Putamen (tissue), 1 donor: ENCODE measurements around the gene OSMR.

Source experiments
- DNase-seq: peaks from one replicate; pipeline ENCODE4 v3.0.0-alpha.2; 2016; ENCODE audit warnings: low spot score

The OSMR gene

GRCh38 chr5:38871790-38872551 is 26.2 kb downstream of the OSMR start:
- no peak for DNase-seq

- no peak for DNase-seq
These were observed 27.0 kb downstream of the OSMR start for GRCh38 chr5:38872826-38873225.

- DNase-seq: no peak
These were observed 29.2 kb downstream of the OSMR start for GRCh38 chr5:38874948-38875456.

- DNase-seq: no peak
These were observed 32.7 kb downstream of the OSMR start for GRCh38 chr5:38878391-38879077.

GRCh38 chr5:38879078-38879460 is 33.3 kb downstream of the OSMR start:
- DNase-seq: no peak

DNA sequence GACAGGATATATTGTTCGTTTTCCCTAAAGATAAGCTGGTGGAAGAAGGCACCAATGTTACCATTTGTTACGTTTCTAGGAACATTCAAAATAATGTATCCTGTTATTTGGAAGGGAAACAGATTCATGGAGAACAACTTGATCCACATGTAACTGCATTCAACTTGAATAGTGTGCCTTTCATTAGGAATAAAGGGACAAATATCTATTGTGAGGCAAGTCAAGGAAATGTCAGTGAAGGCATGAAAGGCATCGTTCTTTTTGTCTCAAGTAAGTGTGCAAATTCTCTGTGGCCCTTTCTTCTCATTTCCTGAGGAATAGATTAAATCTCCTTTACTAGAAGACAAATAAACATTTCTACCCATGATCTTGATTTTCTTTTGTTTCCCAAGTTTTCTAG is 38.0 kb downstream of the OSMR start:
- DNase-seq: no peak

GRCh38 chr5:38885208-38885607 is 39.4 kb downstream of the OSMR start:
- no peak for DNase-seq

DNA sequence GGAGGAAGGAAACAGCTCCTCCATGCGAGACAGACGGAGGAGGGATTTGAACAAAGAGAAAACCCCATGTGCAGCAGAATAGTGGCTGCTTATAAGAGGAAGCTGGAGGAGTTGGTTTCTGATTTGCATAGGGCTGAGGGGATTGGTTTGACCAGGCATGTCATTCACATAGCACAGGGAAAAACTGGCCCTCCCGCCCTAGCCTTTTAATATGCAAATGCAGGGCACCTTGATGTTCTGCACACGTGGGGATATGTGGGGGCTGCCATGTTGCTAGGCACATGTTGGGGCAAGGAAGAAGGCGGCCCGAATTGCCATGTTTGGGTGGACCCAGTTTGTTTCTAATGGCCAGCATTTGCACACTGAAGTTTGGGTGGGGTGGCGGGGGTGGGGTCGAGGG is 42.2 kb downstream of the OSMR start:
- DNase-seq: no peak

- no peak for DNase-seq
These were observed 43.6 kb downstream of the OSMR start for GRCh38 chr5:38889424-38889823.

GRCh38 chr5:38891563-38891962 is 45.8 kb downstream of the OSMR start:
- no peak for DNase-seq

GRCh38 chr5:38892363-38892762 is 46.6 kb downstream of the OSMR start:
- no peak for DNase-seq

DNA sequence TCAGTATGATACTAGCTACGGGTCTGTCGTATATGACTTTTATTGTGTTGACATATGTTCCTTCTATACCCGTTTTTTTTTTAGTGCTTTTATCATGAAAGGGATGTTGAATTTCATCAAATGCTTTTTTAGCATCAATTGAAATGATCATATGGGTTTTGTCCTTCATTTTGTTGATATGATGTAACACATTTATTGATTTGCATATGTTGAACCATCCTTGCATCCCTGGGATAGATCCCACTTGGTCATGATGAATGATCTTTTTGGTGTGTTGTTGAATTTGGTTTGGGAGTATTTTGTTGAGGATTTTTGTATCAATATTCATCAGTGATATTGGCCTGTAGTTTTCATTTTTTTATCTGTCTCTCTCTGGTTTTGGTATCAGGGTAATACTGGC is 50.9 kb downstream of the OSMR start:
- DNase-seq: no peak

DNA sequence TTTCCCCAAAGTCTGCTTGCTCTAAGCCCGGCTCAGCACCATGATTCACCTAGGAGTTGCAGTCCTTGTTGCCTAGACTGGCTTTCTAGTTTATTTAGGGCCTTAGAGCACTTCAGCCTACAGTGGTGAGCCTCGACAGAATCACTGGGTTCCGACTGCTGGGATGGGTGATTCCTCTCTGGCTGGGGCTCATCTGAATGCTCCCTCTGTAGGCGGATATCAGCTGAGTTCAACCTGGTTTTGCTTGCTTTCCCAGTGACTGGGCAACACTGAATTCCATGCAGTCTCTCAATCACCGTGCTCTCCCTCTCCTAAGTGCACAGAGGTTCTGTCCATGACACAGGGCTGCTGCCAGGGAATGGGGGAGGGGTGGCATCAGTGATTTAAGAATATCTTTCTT is 54.1 kb downstream of the OSMR start:
- no peak for DNase-seq

DNA sequence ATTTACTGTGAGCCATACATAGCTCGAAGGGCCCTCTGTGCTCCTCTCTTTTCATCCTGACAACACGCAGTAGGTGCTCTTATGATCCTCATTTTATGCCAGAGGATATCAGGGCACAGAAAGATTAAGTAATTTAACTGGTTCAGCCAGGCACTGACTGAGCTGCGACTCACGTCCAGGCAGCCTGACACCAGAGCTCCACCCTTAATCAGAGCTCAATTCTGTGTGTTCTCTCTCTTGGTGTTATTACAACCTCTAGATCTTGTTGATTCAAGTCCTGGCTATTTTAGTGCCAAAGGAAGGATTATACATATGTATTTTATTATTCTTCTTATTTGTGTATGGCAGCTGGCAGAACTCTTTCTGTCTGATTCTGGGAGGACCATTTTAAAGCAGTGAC is 59.7 kb downstream of the OSMR start:
- DNase-seq: no peak

DNA sequence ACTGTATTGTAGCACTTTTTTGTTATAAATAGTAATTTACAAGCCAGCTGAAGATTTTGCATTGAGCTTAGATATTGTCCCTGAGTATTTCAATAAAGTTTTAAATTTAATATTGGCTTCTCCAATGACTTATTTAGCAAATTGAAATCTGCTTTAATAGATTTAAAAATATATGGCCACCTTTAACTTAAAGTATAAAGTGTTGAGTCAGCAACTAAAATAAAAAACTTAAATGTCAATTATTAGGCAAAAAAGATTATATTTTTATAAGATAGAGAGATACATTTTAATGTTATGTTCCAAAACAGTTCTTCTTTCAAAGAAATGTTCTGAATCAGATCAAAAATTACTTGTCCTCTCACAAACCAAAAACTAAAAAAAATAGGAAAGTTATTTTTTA is 60.7 kb downstream of the OSMR start:
- no peak for DNase-seq

- no peak for DNase-seq
These were observed 66.1 kb downstream of the OSMR start for GRCh38 chr5:38911933-38912332.

- DNase-seq: no peak
These were observed 67.9 kb downstream of the OSMR start for GRCh38 chr5:38913714-38914113.

GRCh38 chr5:38916802-38917201 is 71.0 kb downstream of the OSMR start:
- no peak for DNase-seq

GRCh38 chr5:38921174-38921573 is 75.4 kb downstream of the OSMR start:
- no peak for DNase-seq

DNA sequence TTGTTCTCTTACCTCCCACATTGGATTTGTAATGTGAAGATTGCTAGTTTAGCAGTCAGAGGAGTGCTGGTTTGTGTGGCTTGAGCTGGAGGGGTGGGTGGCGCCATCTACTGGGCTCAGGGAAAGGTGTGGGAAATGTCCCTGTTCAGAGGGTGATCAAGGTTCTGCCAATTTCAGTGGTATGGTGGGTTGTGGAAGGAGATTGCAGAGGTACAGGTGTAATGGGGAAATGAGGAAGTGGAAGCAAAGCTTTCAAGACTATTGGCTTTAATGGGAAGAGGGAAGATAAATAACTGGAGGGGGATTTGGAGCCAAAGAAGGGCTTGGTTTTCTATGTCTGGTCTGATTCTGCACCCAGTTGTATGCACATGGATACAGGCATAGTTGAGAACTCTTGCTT is 76.4 kb downstream of the OSMR start:
- peak; percentile 7 for DNase-seq

GRCh38 chr5:38923661-38924451 is 78.0 kb downstream of the OSMR start:
- no peak for DNase-seq

DNA sequence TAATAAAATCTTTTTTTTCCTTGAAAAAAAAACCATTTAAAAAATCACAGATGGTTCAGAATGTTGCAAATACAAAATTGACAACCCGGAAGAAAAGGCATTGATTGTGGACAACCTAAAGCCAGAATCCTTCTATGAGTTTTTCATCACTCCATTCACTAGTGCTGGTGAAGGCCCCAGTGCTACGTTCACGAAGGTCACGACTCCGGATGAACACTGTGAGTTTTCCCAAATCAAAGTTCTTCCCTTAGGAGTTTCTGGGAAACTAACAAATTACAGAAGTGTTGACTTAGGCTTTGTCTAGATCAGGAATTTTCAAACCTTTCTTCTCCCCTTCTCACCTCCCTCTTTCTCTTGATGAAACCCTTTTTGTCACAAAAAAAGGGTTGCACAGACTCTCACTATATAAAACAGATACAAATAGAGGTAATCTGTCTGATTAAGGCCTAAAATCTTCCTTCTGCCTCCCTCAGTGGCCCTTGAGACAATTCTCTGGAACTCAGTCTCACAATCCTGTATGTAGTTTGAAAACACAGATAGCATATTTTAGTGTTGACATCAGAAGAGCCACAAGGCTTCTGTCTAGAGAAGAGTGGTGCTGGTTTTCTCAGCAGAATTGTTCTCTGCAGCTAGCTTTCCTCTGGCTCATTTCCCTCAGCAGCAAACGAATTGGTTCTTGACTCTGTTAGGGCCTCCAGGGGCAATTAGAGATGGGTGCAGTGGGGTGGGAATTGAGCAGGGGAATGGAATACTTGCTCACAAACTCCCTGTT is 79.5 kb downstream of the OSMR start:
- no peak for DNase-seq
